T-helper 1 cell treated with Interleukin-12 subunit alpha and Interleukin-12 subunit beta and Interleukin-4 antibody, amounts not matched to agents 30 ng/mL and 1 ng/mL, for 36 hours (primary cell): ENCODE data around the gene SLC25A3. TPM values are rescaled to one million over a fixed set of nuclear protein-coding genes. Genes with fewer than 3 reads are reported as not detected.
"Not testable (repeated sequence)": the region's sequence is repeated elsewhere in the genome, so short reads cannot be mapped to it uniquely, and the experiment has no call there.

Source experiments
- intact Hi-C: fragments of 100-400 bp; cut with micrococcal nuclease; formaldehyde crosslinking; loops from one replicate; pipeline ENCODE4 v1.15.1; 2024
- total RNA-seq: library from RNA; stranded (reverse); gene quantifications from 2 replicates; pipeline ENCODE4 v1.2.3, GENCODE V29; 2022

SLC25A3 gene
- 363 TPM in 2 replicates for total RNA-seq

GRCh38 chr12:98593351-98594049, at the start of gene SLC25A3:
Gene SLC25A3, plus strand, starts transcription at chr12:98593686. Its CDS starts 293 bp downstream, at chr12:98593979.
- intact Hi-C loops = loop anchor here (1.0 to 5.0 kb wide), 12 partner anchors 26 to 1686 kb away; partner anchors contain the start of genes ACTR6, BLTP3B, DEPDC4 and IKBIP

DNA sequence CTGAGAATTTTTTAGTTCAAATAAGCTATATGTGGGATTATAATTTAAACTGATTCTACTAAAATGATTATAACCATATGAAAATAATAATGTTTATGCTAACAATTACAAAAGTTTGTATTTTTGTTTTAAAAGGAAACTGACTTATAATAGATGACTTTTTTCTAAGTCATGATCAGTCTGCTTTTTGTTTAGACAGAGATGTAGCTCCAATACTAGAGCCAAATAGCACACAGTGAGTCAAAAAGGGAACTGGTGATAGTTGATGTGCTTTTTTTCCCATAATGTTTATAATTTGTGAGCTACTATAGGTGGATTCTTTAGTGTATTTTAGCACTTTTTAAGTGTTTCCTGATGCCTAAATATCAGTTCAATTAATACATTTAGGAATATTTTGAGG, 49.8 kb upstream of the SLC25A3 start:
- intact Hi-C loops = no loop called here

DNA sequence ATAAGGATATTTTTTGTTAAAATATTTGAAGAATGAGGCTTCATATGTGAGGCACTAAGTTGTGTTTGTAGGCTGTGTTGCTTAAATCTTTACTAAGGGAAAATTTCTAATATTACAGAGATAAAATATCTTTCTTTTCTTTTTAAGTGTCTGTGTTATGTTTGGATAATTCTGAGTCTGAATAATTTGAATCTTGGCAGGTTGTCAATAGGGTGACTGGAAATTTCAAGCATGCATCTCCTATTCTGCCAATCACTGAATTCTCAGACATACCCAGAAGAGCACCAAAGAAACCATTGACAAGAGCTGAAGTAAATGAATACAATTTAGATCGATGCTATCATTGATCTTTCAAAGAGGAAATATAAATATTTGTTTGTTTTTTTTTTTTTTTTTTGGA, 48.7 kb upstream of the SLC25A3 start:
- intact Hi-C loops = no loop called here

DNA sequence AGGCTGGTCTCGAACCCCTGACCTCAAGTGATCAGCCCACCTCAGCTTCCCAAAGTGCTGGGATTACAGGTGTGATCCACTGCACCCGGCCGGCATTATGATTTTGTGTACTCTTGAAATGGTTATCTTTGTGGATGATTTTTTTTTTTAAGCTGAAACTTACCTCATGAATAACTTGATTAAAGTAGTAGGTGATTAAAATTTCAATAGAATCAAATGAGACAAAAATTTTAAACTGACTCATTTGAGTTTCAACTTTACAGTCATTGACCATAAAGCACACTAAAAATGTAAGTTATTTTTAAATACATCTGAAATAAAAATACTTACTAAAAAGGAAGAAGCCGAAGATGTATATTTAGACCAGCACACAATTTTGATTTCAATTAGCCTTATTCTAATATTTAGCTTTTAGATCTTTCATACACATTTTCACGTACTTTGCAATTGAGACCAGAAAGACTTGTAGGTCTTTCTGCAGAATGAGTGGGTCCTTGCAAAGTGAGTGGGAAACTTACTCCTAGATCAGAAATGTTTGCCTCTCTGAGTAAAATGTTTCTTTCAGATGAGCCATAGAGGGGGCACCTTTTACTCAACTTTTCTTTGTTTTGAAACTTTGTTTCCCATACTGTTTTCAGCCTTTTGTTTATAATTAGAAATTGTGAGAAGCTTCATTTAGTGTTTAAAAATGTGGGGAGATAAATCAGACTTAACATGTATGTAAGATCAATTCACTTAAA, 43.9 kb upstream of the SLC25A3 start:
- intact Hi-C loops = loop anchor here (5.0 kb wide), 1 partner anchor 448 kb away; no protein-coding TSS in a partner anchor

GRCh38 chr12:98551787-98552186, 41.7 kb upstream of the SLC25A3 start:
- intact Hi-C loops = loop anchor here (5.0 kb wide), 1 partner anchor 446 kb away; no protein-coding TSS in a partner anchor

DNA sequence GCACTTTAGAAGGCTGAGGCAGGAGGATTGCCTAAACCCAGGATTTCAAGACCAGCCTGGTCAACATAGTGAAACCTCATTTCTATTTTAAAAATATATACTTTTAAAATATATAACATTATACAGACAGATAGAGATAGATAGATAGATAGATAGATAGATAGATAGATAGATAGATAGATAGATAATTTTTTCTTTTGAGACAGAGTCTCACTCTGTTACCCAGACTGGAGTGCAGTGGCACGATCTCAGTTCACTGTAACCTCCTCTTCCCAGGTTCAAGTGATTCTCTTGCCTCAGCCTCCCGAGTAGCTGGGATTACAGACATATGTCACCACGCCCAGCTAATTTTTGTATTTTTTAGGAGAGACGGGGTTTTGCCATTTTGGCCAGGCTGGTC, 35.4 kb upstream of the SLC25A3 start:
- intact Hi-C loops = not testable (repeated sequence)

GRCh38 chr12:98559666-98560065, 33.8 kb upstream of the SLC25A3 start:
- intact Hi-C loops = loop anchor here (10.0 kb wide), 1 partner anchor 185 kb away; no protein-coding TSS in a partner anchor

GRCh38 chr12:98561846-98562245, 31.6 kb upstream of the SLC25A3 start:
- intact Hi-C loops = loop anchor here (10.0 kb wide), 1 partner anchor 183 kb away; no protein-coding TSS in a partner anchor

- intact Hi-C loops = no loop called here
These were observed 21.5 kb upstream of the SLC25A3 start for GRCh38 chr12:98572010-98572409.

DNA sequence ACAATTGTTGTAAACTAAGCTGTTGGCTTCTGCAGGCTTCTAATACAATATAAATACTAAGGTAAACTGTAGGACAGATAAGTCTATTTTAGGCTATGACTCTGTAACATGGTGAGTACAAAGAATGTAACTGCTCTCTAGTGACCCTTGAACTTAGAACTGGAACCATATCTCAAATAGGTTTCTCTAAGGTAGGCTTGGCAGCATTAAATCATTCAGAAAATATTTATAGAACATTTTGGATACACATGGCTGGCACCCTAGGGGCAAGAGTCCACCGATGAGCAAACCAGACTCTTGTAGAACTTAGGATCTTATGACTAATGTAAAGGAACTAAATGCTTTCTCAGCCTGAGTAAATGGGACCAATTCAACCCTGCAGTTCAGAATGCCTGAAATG, 19.4 kb upstream of the SLC25A3 start:
- intact Hi-C loops = no loop called here

DNA sequence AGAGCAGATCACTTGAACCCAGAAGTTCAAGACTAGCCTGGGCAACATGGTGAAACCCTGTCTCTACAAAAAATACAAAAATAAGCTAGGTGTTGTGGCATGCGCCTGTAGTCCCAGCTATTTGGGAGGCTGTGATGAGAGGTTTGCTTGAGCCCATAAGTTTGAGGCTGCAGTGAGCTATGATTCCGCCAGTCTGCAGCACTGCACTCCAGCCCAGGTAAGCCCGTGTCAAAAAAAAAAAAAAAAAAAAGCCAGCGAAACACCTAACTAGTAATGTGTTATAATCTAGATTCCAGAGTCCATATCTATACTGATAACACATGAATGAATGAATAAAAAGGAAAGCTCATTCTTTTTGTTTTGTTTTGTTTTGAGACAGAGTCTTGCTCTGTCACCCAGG, 18.5 kb upstream of the SLC25A3 start:
- intact Hi-C loops = no loop called here

DNA sequence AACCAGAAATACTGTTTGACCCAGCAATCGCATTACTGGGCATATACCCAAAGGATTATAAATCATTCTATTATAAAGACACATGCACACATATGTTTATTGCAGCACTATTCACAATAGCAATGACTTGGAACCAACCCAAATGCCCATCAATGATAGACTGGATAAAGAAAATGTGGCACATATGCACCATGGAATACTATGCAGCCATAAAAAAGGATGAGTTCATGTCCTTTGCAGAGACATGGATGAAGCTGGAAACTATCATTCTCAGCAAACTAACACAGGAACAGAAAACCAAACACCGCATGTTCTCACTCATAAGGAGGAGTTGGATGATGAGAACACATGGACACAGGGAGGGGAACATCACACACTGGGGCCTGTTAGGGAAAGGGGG, 16.7 kb upstream of the SLC25A3 start:
- intact Hi-C loops = not testable (repeated sequence)

- intact Hi-C loops = no loop called here
These were observed 15.1 kb upstream of the SLC25A3 start for GRCh38 chr12:98578392-98578791.

GRCh38 chr12:98578821-98579220, 14.7 kb upstream of the SLC25A3 start:
- intact Hi-C loops = no loop called here

DNA sequence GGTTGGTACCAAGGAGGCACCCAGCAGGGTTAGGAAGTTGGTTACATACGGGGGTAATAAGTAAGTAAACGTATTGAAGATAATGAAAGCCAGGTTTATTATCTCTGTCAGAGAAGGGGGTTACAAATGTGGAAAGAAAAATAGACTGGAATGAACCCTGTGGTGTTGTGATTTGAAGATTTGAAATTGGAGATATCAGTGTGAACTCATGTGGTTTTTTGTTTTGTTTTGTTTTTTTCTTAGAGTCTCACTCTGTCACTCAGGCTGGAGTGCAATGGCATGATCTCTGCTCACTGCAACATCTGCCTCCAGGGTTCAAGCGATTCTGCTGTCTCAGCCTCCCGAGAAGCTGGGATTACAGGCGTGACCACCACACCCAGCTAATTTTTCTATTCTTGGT, 14.1 kb upstream of the SLC25A3 start:
- intact Hi-C loops = no loop called here

GRCh38 chr12:98579835-98580234, 13.7 kb upstream of the SLC25A3 start:
- intact Hi-C loops = no loop called here

DNA sequence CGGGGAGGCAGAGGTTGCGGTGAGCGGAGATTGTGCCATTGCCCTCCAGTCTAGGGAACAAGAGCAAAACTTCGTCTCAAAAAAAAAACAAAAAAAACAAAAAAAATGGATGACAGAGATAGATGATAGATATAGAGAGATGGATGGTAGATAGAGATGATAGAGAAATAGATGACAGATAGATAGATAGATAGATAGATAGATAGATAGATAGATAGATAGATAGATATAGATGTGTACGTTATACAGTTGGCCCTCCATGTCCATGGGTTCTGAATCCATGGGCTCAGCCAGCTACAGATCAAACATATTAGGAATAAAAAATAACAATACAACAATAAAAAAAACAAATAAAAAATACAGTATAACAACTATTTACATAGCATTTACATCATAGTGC, 12.8 kb upstream of the SLC25A3 start:
- intact Hi-C loops = no loop called here

GRCh38 chr12:98581101-98581500, 12.4 kb upstream of the SLC25A3 start:
- intact Hi-C loops = no loop called here

DNA sequence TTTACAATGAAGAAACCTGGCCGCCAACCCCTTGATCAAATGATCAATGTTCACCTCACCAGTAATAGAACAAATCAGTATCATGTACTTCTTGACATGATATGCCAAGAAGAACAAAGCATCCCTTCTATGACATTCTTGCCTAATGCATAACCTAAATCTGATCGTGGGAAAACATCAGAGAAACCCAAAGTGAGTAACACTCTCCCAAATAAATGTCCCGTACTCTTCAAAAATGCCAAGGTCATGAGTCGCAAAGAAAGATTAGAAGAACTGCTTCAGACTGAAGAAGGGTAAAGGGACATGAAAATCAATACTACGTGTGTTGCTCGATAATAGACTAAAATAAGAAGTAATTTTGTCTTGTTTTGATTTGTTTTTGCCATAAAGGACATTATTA, 11.4 kb upstream of the SLC25A3 start:
- intact Hi-C loops = no loop called here

- intact Hi-C loops = no loop called here
These were observed 6.4 kb upstream of the SLC25A3 start for GRCh38 chr12:98587084-98587483.

- intact Hi-C loops = loop anchor here (5.0 kb wide), 1 partner anchor 59 kb away; no protein-coding TSS in a partner anchor
These were observed 2.3 kb upstream of the SLC25A3 start for GRCh38 chr12:98591209-98591608.

DNA sequence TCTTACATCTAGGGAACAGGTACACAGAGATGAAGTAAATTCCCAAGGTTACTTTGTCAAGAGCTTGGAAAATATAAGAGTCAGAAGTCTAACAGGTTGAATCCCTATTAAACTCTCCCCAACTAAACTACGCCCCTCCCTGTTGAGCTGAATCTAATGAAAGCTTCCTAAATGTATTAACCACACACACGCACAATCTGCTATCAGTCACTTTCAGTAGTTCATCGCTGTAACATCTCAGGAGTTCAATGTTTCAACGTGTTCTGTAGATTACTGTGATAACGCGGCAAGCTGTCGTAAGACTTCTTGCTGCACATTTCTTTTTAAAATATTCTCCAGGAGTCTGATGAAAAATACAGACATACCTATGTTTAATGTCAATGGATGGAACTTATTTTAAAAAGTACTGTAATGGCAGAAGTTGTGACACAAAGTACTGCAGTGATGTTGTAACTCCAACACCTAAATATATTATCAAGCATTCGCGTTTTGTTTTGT, 612 bp upstream of the SLC25A3 start:
- intact Hi-C loops = loop anchor here (1.0 to 5.0 kb wide), 12 partner anchors 26 to 1686 kb away; partner anchors contain the start of genes ACTR6, BLTP3B, DEPDC4 and IKBIP
